ENCODE measurements around the gene MICAL2.

The MICAL2 gene

DNA sequence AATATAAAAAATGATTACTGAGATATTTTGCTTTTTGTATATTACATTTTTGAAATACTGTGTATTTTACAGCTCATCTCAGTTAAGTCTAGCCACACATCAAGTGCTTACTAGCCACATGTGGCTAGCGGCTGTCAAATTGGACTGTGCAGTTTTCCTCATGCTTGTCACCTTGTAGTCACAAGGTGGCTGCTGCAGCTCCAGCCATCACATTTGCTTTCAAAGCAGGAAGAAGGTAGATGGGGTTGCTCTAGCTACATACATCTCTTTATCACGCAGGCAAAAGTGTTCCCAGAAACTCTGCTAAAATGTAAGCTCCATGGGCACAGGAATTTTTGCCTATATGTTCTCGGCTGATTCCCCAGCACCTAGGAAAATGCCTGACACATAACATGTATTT, 61.5 kb downstream of the MICAL2 start:
- no peak for DNase-seq (ENCODE audit: low read depth)

DNA sequence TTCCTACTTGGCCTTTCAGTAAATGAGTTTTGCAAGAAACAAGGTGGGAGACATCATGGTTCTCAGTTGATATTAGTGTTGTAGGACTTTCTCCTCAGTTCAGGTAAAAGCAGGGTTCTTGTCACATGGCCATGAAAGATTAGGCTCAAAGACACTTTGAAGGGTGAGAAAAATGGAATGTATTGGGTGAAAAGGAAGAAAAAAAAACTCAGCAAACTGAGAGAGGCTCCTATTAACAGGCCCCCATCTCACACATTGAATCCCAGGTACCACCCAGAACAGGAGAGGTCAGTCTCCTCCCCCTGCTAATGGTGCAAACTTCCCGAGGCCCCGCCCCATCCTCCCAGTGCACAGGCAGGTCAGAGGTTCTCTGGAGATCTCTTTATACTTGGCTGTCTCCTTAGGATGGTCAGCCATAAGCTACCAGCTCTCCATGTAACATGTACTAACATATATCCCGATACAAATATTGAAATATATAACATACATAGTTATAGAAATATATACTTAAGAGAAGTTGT, 62.2 kb downstream of the MICAL2 start:
- DNase-seq (ENCODE audit: low read depth) = no peak

DNA sequence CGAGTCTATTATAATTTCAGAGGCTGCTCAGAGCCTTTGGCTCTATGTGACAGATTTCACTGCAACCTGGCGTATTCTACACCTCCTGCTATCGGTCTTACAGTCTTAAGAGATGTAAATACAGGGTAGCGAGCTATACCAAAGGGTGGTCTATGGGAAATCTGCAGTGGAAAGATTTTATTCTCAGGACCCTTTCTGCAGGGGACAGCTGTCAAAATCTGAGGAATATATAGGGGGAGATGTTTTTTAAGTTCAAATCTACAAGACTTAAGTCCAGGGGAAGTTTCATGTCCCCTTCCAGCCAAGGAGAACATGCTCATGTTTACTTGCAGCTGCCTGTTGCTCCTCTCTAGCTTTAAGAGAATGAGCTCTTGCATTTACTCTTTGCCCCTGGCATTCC, 62.7 kb downstream of the MICAL2 start:
- no peak for DNase-seq (ENCODE audit: low read depth)

DNA sequence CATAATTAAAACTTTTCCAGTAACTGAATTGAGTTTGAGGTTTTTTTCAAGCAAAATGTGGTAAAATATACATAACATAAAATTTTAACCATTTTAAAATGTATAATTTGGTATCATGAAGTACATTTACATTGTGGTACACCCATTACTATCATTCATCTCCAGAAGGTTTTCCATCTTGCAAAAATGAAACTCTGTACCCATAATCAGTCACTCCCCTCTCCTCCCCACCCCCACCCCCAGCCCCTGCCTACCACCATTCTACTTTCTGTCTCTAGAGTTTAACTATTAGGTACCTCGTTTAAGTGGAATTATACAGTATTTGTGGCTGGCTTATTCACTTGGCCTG, 63.7 kb downstream of the MICAL2 start:
- DNase-seq (ENCODE audit: low read depth) = no peak

DNA sequence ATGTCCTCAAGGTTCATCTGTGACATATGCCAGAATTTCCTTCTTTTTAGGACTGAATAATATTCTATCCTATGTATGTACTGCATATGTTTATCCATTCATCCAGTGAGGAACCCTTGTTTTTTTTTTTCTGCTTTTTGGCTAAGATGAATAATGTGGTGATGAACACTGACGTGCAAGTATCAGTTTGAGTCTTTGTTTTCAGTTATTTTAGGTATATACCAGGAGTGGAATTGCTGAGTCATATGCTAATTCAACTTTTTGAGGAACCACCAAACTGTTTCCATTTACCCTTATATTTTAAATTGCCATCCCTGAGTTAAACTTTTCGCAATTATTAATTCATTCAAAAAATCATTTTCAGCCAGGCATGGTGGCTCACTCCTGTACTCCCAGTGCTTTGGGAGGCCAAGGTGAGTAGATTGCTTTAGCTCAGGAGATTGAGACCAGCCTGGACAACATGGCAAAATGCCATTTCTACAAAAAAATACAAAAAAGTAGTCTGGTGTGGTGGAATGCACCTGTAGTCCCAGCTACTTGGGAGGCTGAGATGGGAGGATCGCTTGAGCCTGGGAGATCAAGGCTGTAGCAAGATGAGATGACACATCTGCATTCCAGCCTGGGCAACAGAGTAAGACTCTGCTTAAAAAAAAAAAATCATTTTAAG, 64.2 kb downstream of the MICAL2 start:
- DNase-seq (ENCODE audit: low read depth) = no peak

DNA sequence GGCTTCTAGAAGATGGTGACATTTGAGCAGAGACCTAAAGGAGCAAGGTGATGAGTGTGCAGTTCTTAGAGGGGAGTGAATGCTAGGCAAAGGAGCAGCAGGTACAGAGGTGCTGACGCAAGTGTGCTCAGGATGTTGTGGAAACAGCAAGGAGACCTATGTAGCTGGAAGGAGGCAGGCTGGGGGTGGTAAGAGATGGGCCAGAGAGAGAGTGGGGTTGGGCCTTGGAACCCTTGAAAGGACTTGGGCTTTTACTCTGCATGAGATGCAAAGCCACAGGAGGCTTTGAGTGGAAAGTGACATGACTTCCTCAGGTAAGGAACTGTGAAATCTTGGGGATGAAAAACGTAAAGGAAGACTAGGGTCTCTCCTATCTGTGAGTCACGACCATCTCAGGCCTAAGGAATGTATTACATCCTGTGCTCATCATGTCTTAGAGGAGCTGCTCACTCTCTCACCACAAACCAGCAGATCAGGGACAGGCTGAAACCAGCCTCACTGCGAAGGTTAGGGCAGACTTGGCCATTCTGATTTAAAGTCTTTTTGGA, 65.4 kb downstream of the MICAL2 start:
- no peak for DNase-seq (ENCODE audit: low read depth)

DNA sequence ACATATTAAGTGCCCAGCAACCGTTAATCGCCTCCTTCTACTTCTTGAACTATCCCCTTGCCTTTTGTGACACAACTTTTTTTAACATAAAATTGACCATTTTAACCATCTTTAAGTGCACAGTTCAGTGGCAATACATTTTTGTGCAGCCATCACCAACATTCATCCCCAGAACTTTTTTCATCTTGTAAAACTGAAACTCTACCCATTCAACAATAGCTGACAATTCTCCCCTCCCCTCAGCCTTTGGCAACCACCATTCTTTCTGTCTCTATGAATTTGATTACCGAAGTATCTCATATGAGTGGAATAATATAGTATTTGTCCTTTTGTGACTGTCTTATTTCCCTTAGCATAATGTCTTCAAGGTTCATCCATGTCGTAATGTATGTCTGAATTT, 66.0 kb downstream of the MICAL2 start:
- no peak for DNase-seq (ENCODE audit: low read depth)

DNA sequence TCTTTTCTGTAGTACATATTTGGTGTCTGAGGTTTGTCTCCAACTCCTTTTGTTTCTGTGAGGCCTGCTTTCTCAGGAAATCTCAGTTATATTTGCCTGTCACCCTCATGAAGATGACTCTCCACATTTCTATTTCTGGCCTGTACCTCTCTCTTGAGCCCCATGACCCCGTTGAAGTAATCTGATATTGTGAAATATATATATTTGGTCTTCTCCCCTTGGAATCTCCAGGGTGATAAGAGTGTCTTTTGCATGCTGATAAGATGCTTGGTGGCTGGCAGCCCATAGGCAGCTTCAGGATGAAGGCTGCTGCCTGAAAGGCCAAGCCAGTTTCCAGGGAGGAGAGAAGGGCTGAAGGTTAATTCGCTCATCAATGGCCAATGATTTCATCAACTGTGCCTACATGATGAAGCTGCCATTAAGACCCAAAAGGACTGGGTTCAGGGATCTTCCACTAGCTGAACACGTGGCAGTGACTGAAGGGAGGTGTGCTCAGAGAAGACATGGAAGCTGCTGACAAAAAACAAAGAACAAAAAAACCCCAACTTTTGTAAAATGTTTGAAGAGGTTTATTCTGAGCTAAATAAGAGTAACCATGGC, 67.4 kb downstream of the MICAL2 start:
- DNase-seq (ENCODE audit: low read depth) = no peak

DNA sequence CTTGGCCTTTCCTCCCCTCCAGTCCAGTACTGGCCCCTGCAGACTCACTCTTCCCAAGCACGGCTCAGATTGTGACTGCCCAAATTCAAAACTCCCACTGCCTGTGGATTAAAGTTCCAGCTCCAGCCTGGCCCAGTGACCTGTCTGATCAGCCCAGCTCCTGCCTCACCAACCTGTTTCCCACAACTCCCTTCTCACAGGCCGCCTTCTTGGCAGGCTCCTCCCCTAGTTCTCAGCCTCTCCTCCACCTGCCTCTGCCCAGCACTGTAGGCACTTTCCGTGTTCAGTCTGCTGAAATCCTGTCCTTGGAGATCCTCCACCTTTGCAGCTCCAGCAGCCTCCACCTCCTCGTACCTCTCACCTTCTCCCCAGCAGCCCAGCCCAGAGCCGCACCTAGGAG, 68.6 kb downstream of the MICAL2 start:
- no peak for DNase-seq (ENCODE audit: low read depth)

DNA sequence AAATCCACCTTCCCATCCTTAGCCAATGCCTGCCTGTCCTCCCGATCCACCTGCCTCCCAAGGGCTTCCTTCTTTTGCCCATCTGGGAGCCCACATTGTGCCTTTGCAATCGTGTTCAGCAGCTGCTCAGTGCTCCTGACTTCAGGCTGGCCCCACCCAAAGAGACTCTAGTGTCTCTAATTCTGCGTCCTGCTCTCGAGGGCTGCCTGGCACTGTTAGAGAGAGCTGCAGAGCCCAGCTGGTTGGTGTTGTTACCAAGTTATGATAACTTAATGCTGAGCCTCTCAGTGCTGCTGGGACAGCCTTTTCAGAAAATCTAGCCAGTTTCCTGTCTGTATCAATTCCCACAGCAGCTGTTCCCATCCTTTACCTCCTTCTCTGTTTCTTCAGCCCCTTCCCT, 69.1 kb downstream of the MICAL2 start:
- no peak for DNase-seq (ENCODE audit: low read depth)

DNA sequence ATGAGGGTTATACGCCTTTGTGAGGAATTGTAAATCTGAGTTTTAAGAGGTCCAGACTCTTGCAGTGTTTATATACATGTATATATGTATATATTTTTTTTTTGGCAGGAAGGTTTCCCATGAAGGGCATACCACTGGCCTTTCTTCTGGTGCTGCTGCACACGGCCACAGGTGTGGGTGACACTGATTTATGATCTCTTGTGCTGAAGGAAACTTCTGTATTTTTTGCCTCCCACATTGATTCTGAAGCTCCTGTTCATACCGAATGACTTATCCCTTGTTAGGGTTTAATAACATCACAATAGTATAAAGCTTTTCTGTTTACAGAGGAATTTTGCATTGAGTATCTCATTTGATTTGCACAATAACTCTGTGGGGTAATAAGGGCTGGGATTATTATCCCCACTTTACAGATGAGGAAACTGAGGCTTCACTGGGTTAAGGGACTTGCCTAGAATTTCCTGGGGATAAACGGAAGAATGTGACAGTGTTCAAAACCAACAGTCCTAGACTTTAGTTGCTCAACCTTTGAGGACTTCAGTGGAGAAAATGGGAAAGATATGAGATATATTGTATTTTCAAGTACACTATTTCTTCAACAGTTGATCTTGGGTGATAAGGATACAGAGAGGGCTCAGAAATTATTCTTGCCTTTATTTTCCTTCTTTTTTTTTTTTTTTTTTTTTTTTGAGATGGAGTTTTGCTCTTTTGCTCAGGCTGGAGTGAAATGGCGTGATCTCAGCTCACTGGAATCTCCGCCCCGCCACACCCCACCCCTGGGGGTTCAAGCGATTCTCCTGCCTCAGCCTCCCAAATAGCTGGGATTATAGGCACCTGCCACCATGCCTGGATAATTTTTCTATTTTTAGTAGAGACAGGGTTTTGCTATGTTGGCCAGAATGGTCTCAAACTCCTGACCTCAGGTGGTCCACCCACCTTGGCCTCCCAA, 70.1 kb downstream of the MICAL2 start:
- DNase-seq (ENCODE audit: low read depth) = no peak

DNA sequence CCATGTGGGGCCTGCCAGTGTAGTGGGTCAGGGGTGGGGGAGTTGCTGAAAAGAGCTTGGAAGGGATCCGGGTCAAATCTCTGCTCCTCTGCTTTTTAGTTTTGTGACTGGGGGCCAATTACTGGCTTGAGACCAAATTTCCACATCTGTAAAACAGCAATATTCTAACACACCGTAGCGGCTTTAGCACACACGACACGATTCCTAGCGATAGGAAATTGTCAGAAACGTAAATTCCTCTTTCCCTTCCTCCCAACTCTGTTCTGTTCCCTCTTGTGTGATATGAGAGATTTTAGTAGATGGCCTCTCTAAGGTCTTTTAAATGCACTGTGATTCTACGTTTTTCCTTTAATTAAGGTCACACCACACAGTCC, 71.9 kb downstream of the MICAL2 start:
- DNase-seq (ENCODE audit: low read depth) = no peak

DNA sequence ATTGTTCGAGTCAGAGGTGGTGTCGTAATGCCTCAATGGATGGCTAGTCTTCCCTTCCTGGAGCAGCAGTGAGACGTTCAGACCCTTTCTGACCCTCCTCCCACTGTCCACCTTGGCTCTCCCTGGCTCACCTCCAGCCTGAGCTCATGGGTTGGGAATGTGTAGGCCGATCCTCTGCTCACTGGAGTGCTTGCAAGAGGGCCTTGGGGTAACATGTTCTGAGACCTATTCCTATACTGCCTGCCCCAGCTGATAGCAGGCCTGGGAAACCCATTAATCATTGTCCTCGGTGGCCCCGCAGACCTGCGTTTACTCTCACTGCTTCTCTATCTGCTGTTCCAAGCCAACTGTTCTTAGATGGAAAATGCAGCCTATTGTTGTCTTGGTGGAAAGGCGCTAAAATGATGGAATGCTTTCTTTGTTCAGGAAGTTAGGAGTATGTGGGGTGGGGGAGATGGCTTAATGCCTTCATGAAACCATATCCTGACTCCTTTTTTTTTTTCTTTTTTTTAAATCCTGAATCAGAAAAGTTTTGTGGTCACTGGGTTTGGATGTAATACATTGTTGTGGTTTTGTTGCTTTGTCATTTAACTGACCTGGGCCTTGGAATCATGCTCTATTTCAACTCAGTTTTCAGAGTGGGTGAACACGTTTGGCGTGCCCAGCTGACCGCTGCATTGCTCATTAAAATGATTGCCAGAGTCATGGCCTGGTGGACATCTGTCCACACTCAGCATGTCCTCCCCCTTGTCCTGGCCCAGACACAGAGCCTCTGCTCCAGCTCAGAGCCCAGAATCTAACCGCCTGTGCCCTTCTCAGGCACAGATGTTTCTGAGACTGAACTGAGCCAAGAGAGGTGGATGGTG, 72.5 kb downstream of the MICAL2 start:
- DNase-seq (ENCODE audit: low read depth) = no peak

DNA sequence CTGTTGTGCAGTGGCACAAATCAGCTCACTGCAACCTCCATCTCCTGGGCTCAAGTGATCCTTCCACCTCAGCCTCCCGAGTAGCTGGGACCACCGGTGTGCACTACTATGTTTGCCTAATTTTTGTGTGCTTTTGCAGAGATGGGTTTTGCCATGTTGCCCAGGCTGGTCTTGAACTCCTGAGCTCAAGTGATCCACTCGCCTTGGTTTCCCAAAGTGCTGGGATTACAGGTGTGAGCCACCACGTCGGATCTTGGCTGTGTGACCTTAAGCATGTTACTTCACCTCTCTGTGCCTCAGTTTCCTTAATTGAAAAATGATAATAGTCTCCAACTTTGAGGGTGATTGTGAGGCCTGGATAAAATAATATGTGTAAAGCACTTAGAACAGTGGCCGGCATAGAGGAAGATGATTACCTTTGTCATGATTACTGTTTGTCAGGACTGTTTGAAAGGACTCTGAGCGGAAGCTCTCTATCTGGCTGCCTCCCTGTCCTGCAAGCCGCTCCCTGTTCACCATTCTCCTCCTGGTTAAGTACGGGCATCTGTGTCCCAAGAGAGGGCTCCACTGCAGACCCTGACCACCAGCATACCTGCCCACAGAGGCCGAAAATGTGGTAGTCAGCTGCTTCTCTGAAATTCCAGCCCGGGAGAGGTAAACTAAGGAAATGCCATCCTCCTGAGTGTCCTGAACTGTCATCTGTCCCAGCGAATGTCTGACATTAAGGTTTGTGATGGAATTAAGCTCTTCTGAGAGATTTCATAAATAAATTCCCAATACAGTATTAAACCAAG, 73.6 kb downstream of the MICAL2 start:
- DNase-seq (ENCODE audit: low read depth) = no peak

DNA sequence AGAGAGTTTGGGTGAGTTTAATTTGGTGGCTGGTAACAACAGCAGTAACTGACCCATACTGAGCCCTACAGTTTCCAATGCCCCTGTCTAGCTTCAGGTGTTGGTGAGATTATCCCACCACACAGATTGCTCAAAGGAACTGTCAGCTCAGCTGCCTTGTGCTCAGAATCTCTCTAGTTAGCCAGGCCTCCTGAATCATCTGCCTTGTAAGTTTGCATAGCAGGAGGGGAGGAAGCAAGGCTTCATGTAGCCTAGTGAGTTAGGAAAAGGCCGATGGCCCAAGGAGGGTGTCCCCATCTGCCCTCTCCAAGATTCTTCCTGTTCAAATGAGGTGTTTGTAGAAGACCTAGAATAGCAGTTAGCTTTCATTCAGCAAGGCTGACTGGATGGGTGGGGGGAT, 74.3 kb downstream of the MICAL2 start:
- no peak for DNase-seq (ENCODE audit: low read depth)

DNA sequence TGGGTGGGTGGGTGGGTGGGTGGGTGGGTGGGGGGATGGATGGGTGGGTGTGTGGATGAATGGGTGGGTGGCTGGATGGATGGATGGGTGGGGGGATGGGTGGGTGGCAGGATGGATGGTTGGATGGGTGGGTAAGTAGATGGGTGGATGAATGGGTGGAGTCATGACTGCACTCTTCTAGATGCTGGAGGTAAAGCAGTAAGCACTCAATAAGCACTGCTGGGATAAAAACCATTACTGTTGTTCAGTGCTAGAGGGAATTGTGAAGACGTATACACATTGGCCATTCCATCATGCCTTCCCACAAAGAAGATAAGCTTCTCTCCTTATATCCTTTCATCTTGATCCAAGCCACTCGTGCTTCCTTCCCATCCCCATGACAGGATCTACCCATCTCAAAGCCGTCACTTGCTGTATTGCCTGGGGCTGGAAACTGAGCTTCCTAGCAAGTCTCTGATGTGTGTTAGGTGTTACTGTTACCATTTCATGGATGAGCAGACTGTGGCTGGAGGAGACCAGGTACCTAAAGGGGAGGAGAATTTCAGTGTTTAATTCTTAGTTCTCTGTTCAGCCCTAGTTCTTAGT, 74.8 kb downstream of the MICAL2 start:
- no peak for DNase-seq (ENCODE audit: low read depth)

DNA sequence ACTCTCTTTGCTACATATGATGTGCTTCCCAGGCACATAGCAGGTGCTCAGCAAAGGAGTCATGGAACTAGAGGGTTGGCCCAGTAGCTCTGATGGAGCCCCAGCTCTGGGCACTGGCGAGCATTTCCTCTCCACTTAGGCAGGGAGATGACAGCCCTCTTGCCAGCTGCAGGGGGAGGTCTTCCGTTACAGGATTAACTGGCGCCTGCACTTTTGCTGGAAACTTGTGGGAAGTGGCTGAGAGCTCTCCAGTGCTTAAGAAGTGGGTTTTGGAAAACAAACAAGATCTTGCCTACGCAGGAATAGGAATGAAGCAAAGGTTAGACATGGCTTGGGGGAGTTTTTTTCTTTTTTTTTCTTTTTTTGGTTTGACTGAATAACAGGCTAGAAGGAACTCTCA, 75.5 kb downstream of the MICAL2 start:
- DNase-seq (ENCODE audit: low read depth) = no peak

DNA sequence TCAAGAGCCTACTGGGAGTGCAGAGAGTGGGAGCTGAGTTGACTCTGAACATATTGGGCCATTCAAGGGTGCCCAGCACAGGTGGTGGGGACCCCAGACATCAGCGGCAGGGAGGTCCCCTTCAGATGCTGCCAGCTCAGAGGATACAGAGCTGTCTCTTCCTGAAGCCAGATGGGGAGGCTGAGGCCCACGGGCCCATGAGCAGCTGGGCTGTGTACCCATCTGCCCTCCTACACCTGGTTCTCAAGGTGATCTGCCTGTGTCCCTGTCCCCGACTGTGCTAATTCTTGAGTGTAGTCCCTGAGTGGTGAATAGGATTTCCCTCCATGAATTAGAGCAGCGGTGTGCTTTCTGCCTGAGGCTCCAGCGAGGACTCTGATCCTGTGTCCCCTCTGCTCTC, 76.3 kb downstream of the MICAL2 start:
- DNase-seq (ENCODE audit: low read depth) = no peak

DNA sequence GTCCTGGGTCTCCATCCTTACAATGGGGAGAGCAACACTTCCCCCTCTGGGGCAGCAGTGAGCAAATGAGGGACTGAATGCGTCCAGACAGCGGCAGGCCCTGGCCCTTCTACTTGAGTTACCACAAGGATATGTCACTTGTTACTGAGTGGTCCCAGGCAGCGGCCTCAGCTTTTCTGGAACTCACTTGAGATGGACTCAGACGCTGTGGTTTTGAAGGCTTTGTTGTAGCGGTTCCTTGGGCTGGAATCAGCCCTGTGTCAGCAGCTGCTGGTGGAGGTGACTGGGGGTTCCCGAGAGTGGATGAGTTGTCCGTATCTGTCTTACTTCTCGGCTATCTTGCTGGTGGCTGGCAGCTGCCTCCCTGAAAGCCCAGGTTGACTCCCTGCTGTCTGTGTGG, 77.0 kb downstream of the MICAL2 start:
- DNase-seq (ENCODE audit: low read depth) = no peak

DNA sequence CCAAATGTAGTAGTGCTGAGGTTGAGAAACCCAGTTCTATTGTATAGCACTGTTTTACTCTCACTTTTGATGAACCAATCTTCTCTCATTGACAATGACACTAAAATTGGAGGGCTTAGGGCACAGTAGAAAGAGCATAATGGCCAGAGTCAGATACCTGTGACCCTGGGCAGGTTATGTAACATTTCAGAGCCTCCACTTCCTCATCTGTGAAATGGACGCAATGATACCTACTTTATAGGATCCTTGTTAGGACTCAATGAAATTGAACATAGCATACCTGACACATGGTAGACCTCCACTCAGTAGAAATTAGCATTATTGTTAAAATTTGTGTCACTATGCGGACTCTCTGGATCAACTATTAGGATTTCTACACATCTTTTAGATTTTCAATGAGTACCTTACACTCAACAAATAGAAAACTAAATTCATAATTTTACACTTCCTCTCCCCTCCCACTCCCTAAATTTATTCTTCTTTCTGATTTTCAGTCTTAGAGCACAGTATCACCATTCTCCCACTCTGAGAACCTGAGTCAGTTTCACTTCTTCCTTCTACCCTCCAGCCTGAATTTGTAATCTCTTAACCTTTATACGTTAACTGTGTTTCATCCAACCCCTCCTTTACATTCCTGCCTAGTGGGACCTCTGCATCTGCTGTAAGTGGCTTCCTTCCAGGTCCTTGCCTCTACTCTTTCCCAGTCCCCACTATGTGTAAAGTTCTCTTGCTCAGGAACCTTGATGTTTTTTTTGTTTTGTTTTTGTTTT, 78.3 kb downstream of the MICAL2 start:
- no peak for DNase-seq (ENCODE audit: low read depth)

Measured in stimulated activated CD8-positive, alpha-beta memory T cell treated with anti-CD3 and anti-CD28 coated beads, Interleukin-12 subunit alpha, Interleukin-12 subunit beta, amount 100 ng/mL, for 1 hour (primary cell).